SK-N-SH (cell line): ENCODE measurements around the gene TIMD4. TPM values are rescaled to one million over a fixed set of nuclear protein-coding genes. Genes with fewer than 3 reads are reported as not detected.

Experiments
- CTCF ChIA-PET: fragments of 300-600, 350-600 bp; formaldehyde crosslinking; extraction: SDS; loops from one replicate; lab custom pipeline; 2021; lab: Yijun Ruan, JAX
- POLR2A ChIA-PET: fragments of 350-600 bp; sonication (Branson Sonifier 250); formaldehyde crosslinking; extraction: SDS; loops from one replicate; lab custom pipeline; 2020; ENCODE audit warnings: antibody characterized with exemption, inconsistent platforms; lab: Yijun Ruan, JAX
- DNase-seq: peaks from one replicate; pipeline ENCODE4 v3.0.0; 2012
- H2AFZ ChIP-seq: fragments of 200-600 bp; sonication (generic); 2 replicates; pipeline ENCODE4 v1.8.1; 2016; ENCODE audit warnings: antibody characterized with exemption, mild to moderate bottlenecking, low read depth
- H3F3A ChIP-seq: fragments of 200-600 bp; sonication (generic); replicated peaks from 2 replicates; pipeline ENCODE3; 2016; ENCODE audit warnings: antibody characterized with exemption, mild to moderate bottlenecking; ENCODE audit not compliant: insufficient read depth
- H3K27ac ChIP-seq, 2 experiments: fragments of 200-500 bp in 1 of 2; fragments of 200-600 bp in 1 of 2; sonication (Bioruptor generic) in 1 of 2; sonication (generic), shearing (Covaris generic) in 1 of 2; 2 replicates each; pipeline versions ENCODE4 v1.5.1 to v1.6.1; 2014 to 2016; ENCODE audit warnings: low read depth in 2 of 2, inconsistent platforms in 1 of 2, low read length in 1 of 2, mild to moderate bottlenecking in 1 of 2, mixed read lengths in 1 of 2
- H3K27me3 ChIP-seq: fragments of 200-600 bp; sonication (generic), shearing (Covaris generic); 2 replicates; pipeline ENCODE4 v1.6.1; 2016; ENCODE audit warnings: mixed run types; ENCODE audit not compliant: insufficient read depth
- H3K36me3 ChIP-seq, 2 experiments: fragments of 200-500 bp in 1 of 2; fragments of 200-600 bp in 1 of 2; sonication (Bioruptor generic) in 1 of 2; sonication (generic) in 1 of 2; replicated peaks in 1 of 2; 2 replicates each; pipeline versions ENCODE3 to v1.5.1; 2014 to 2016; ENCODE audit warnings: low read length in 1 of 2, mild to moderate bottlenecking in 1 of 2; ENCODE audit not compliant: insufficient read depth in 2 of 2, control insufficient read depth in 1 of 2
- H3K4me1 ChIP-seq, 2 experiments: fragments of 200-500 bp in 1 of 2; fragments of 200-600 bp in 1 of 2; sonication (Bioruptor generic) in 1 of 2; sonication (generic), shearing (Covaris generic) in 1 of 2; 2 replicates each; pipeline versions ENCODE4 v1.5.1 to v1.6.1; 2014 to 2016; ENCODE audit warnings: low read depth in 1 of 2, low read length in 1 of 2, mixed run types in 1 of 2; ENCODE audit not compliant: insufficient read depth in 2 of 2, control insufficient read depth in 1 of 2
- H3K4me2 ChIP-seq: fragments of 200-600 bp; sonication (generic), shearing (Covaris generic); 2 replicates; pipeline ENCODE4 v1.6.1; 2017; ENCODE audit warnings: mixed run types
- H3K4me3 ChIP-seq, 2 experiments: fragments of 200-500 bp in 1 of 2; fragments of 200-600 bp in 1 of 2; sonication (Bioruptor generic) in 1 of 2; sonication (generic), shearing (Covaris generic) in 1 of 2; 2 replicates each; pipeline versions ENCODE4 v1.5.1 to v1.8.1; 2014 to 2016; ENCODE audit warnings: low read depth in 2 of 2, inconsistent platforms in 1 of 2, low read length in 1 of 2, mild to moderate bottlenecking in 1 of 2, mixed read lengths in 1 of 2, moderate library complexity in 1 of 2
- H3K79me2 ChIP-seq: fragments of 200-600 bp; sonication (generic); 2 replicates; pipeline ENCODE4 v1.8.1; 2017; ENCODE audit warnings: mild to moderate bottlenecking; ENCODE audit not compliant: insufficient read depth
- H3K9ac ChIP-seq: fragments of 200-600 bp; sonication (generic); 2 replicates; pipeline ENCODE4 v1.6.1; 2017; ENCODE audit warnings: mixed run types
- H3K9me2 ChIP-seq: fragments of 200-600 bp; sonication (generic); 2 replicates; pipeline ENCODE4 v1.6.1; 2017; ENCODE audit warnings: mixed run types
- H3K9me3 ChIP-seq: fragments of 200-600 bp; sonication (generic); 2 replicates; pipeline ENCODE4 v1.6.1; 2017; ENCODE audit warnings: mixed run types, mild to moderate bottlenecking, moderate library complexity
- H4K20me1 ChIP-seq: fragments of 200-600 bp; sonication (generic); 2 replicates; pipeline ENCODE4 v1.6.1; 2017; ENCODE audit warnings: mild to moderate bottlenecking, mixed run types; ENCODE audit not compliant: insufficient read depth
- ELF1 ChIP-seq: IDR thresholded peaks from 2 replicates; pipeline ENCODE4 v1.4.0; 2012
- FOSL2 ChIP-seq: IDR thresholded peaks from 2 replicates; pipeline ENCODE4 v1.4.0; 2012; ENCODE audit warnings: low read depth, mild to moderate bottlenecking, moderate library complexity, borderline replicate concordance
- FOXM1 ChIP-seq: IDR thresholded peaks from 2 replicates; pipeline ENCODE4 v1.4.0; 2012; ENCODE audit warnings: low read depth, mild to moderate bottlenecking
- GATA2 ChIP-seq: sonication (generic); formaldehyde crosslinking; IDR thresholded peaks from 2 replicates; pipeline ENCODE4 v1.5.0; 2020; ENCODE audit warnings: mild to moderate bottlenecking, missing genetic modification reagents
- MXI1 ChIP-seq: IDR thresholded peaks from 2 replicates; pipeline ENCODE4 v1.6.1; 2012; ENCODE audit warnings: mild to moderate bottlenecking, low read depth, low read length, improper control_type of control experiment
- POLR2AphosphoS5 ChIP-seq: IDR thresholded peaks from 2 replicates; pipeline ENCODE4 v1.6.1; 2012; ENCODE audit warnings: low read depth, low read length
- SIN3A ChIP-seq: IDR thresholded peaks from 2 replicates; pipeline ENCODE4 v1.6.1; 2012; ENCODE audit warnings: low read depth, mild to moderate bottlenecking, low read length, moderate library complexity, borderline replicate concordance
- TAF1 ChIP-seq: IDR thresholded peaks from 2 replicates; pipeline ENCODE4 v1.6.1; 2012; ENCODE audit warnings: low read depth, mild to moderate bottlenecking, low read length, moderate library complexity, borderline replicate concordance
- TCF12 ChIP-seq: IDR thresholded peaks from 2 replicates; pipeline ENCODE4 v1.4.0; 2012
- TEAD4 ChIP-seq: IDR thresholded peaks from 2 replicates; pipeline ENCODE4 v1.4.0; 2012; ENCODE audit warnings: mild to moderate bottlenecking, borderline replicate concordance; ENCODE audit not compliant: insufficient read depth
- WGBS: methylation state at CpG from one replicate; pipeline ENCODE4 v1.1.6; 2017; ENCODE audit warnings: low lambda C conversion rate; 5-methylcytosine and 5-hydroxymethylcytosine counted together
- polyA plus RNA-seq, 3 experiments: library from polyadenylated mRNA; depleted of rRNA; stranded (reverse); fragments of >200 nt; gene quantifications; 2 replicates each; pipeline ENCODE4 v1.2.3, GENCODE V29; 2012
- TF ChIP-seq, protein P1 (sequence below): IDR thresholded peaks from 2 replicates; pipeline ENCODE4 v1.6.1; 2012; ENCODE audit warnings: mild to moderate bottlenecking, low read depth, low read length, moderate library complexity
- TF ChIP-seq, protein P2 (sequence below): IDR thresholded peaks from 2 replicates; pipeline ENCODE4 v1.4.0; 2012; ENCODE audit warnings: low read depth
- TF ChIP-seq, protein P3 (sequence below): fragments of 200-600 bp; sonication (generic); IDR thresholded peaks from 2 replicates; pipeline ENCODE4 v1.6.1; 2017; ENCODE audit warnings: antibody characterized with exemption, mild to moderate bottlenecking, moderate library complexity
- TF ChIP-seq, protein P4 (sequence below): fragments of 150-350 bp; IDR thresholded peaks from 2 replicates; pipeline ENCODE4 v1.6.1; 2017; ENCODE audit warnings: antibody characterized with exemption, low read length, low read depth, borderline replicate concordance

The TIMD4 gene
- polyA plus RNA-seq, 1 of the 3 experiments (the other 2 are of a cell fraction), result not detected

DNA sequence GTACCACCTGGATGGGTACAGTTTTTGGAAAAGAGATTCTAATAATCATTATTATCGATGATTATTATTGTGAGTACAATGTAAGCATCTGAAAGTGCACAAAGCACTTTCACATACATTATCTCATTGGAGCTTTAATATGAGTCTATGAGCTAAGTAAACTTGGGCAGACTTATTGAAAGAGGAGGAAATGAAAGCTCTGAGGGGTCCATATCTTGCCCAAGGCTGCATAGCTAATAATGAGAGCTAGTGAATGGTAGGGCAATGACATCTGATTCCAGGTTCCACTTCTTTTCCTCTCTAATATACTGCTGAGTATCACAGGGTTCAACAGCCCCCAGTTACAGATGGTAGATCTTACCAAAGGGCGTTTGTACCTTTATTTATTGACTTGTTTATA is 26.1 kb downstream of the TIMD4 start:
- TF ChIP-seq, protein P1, sequence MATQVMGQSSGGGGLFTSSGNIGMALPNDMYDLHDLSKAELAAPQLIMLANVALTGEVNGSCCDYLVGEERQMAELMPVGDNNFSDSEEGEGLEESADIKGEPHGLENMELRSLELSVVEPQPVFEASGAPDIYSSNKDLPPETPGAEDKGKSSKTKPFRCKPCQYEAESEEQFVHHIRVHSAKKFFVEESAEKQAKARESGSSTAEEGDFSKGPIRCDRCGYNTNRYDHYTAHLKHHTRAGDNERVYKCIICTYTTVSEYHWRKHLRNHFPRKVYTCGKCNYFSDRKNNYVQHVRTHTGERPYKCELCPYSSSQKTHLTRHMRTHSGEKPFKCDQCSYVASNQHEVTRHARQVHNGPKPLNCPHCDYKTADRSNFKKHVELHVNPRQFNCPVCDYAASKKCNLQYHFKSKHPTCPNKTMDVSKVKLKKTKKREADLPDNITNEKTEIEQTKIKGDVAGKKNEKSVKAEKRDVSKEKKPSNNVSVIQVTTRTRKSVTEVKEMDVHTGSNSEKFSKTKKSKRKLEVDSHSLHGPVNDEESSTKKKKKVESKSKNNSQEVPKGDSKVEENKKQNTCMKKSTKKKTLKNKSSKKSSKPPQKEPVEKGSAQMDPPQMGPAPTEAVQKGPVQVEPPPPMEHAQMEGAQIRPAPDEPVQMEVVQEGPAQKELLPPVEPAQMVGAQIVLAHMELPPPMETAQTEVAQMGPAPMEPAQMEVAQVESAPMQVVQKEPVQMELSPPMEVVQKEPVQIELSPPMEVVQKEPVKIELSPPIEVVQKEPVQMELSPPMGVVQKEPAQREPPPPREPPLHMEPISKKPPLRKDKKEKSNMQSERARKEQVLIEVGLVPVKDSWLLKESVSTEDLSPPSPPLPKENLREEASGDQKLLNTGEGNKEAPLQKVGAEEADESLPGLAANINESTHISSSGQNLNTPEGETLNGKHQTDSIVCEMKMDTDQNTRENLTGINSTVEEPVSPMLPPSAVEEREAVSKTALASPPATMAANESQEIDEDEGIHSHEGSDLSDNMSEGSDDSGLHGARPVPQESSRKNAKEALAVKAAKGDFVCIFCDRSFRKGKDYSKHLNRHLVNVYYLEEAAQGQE, result no peak
- TF ChIP-seq TCF12 (no peak), GATA2 (CRISPR knock-in tag) (no peak), MXI1 (no peak), TAF1 (no peak), ELF1 (no peak), FOSL2 (no peak), SIN3A (no peak), FOXM1 (no peak), TEAD4 (no peak), POLR2AphosphoS5 (no peak)
- TF ChIP-seq, protein P2, sequence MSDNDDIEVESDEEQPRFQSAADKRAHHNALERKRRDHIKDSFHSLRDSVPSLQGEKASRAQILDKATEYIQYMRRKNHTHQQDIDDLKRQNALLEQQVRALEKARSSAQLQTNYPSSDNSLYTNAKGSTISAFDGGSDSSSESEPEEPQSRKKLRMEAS, result no peak
- TF ChIP-seq, protein P3, sequence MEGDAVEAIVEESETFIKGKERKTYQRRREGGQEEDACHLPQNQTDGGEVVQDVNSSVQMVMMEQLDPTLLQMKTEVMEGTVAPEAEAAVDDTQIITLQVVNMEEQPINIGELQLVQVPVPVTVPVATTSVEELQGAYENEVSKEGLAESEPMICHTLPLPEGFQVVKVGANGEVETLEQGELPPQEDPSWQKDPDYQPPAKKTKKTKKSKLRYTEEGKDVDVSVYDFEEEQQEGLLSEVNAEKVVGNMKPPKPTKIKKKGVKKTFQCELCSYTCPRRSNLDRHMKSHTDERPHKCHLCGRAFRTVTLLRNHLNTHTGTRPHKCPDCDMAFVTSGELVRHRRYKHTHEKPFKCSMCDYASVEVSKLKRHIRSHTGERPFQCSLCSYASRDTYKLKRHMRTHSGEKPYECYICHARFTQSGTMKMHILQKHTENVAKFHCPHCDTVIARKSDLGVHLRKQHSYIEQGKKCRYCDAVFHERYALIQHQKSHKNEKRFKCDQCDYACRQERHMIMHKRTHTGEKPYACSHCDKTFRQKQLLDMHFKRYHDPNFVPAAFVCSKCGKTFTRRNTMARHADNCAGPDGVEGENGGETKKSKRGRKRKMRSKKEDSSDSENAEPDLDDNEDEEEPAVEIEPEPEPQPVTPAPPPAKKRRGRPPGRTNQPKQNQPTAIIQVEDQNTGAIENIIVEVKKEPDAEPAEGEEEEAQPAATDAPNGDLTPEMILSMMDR, result no peak
- TF ChIP-seq, protein P4, sequence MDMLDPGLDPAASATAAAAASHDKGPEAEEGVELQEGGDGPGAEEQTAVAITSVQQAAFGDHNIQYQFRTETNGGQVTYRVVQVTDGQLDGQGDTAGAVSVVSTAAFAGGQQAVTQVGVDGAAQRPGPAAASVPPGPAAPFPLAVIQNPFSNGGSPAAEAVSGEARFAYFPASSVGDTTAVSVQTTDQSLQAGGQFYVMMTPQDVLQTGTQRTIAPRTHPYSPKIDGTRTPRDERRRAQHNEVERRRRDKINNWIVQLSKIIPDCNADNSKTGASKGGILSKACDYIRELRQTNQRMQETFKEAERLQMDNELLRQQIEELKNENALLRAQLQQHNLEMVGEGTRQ, result no peak
- no peaks in the 10 kb centered on the region for H3K36me3 ChIP-seq
- H3K9ac ChIP-seq, result no peak overlapping the region
- no peaks in the 10 kb centered on the region for H3F3A ChIP-seq
- no peaks in the 10 kb centered on the region for H3K27me3 ChIP-seq
- no peak for DNase-seq
- no peak overlapping the region for H3K4me2 ChIP-seq
- no peak overlapping the region for H3K4me3 ChIP-seq
- H2AFZ ChIP-seq, result no peak overlapping the region
- CTCF ChIA-PET, result no interaction called here
- H3K79me2 ChIP-seq, result no peaks in the 10 kb centered on the region
- H3K9me2 ChIP-seq, result no peaks in the 10 kb centered on the region
- POLR2A ChIA-PET, result no interaction called here
- no peaks in the 10 kb centered on the region for H3K9me3 ChIP-seq
- no peak overlapping the region for H3K27ac ChIP-seq
- WGBS, result 30% methylated on average over 2 of the region's 2 CpGs
- no peaks in the 10 kb centered on the region for H3K4me1 ChIP-seq
- H4K20me1 ChIP-seq, result no peaks in the 10 kb centered on the region
